Trophoblast cell (in vitro differentiated cells and primary cell): ENCODE measurements around the gene MPP4. TPM values are rescaled to one million over a fixed set of nuclear protein-coding genes. Genes with fewer than 3 reads are reported as not detected.

ENCODE experiments used
- DNase-seq, 2 donors: peaks; one replicate each; pipeline ENCODE4 v3.0.0-alpha.2; 2016
- H2AFZ ChIP-seq: 2 replicates; pipeline ENCODE4 v1.6.1; 2013; ENCODE audit warnings: low read length, moderate library complexity, mild to moderate bottlenecking; ENCODE audit not compliant: insufficient read depth, poor library complexity
- H2AK5ac ChIP-seq: 2 replicates; pipeline ENCODE4 v1.6.1; 2013; ENCODE audit warnings: mild to moderate bottlenecking, low read length
- H2BK120ac ChIP-seq: 2 replicates; pipeline ENCODE4 v1.6.1; 2013; ENCODE audit warnings: low read length, mild to moderate bottlenecking, moderate library complexity; ENCODE audit not compliant: insufficient read depth, poor library complexity
- H2BK12ac ChIP-seq: 2 replicates; pipeline ENCODE4 v1.6.1; 2013; ENCODE audit warnings: mild to moderate bottlenecking, low read length, moderate library complexity
- H2BK5ac ChIP-seq: 2 replicates; pipeline ENCODE4 v1.6.1; 2013; ENCODE audit warnings: low read length, low read depth, moderate library complexity, mild to moderate bottlenecking; ENCODE audit not compliant: poor library complexity
- H3K14ac ChIP-seq: 2 replicates; pipeline ENCODE4 v1.6.1; 2013; ENCODE audit warnings: mild to moderate bottlenecking, low read length
- H3K18ac ChIP-seq: 2 replicates; pipeline ENCODE4 v1.6.1; 2013; ENCODE audit warnings: mild to moderate bottlenecking, low read length
- H3K23ac ChIP-seq: 2 replicates; pipeline ENCODE4 v1.6.1; 2013; ENCODE audit warnings: low read length
- H3K27ac ChIP-seq: 2 replicates; pipeline ENCODE4 v1.5.1; 2013; ENCODE audit warnings: low read depth, mild to moderate bottlenecking, inconsistent platforms, low read length, moderate library complexity
- H3K27me3 ChIP-seq: 2 replicates; pipeline ENCODE4 v1.6.1; 2013; ENCODE audit warnings: inconsistent platforms, mild to moderate bottlenecking, low read length, moderate library complexity; ENCODE audit not compliant: insufficient read depth
- H3K36me3 ChIP-seq, 2 experiments: 1 replicate in 1 of 2; 2 replicates in 1 of 2; pipeline ENCODE4 v1.6.1; 2013; ENCODE audit warnings: low read length in 2 of 2, mild to moderate bottlenecking in 2 of 2, moderate library complexity in 1 of 2; ENCODE audit not compliant: insufficient read depth in 2 of 2, control insufficient read depth in 1 of 2
- H3K4ac ChIP-seq: 2 replicates; pipeline ENCODE4 v1.6.1; 2013; ENCODE audit warnings: low read depth, mild to moderate bottlenecking, low read length, moderate library complexity
- H3K4me1 ChIP-seq, 2 experiments: 1 replicate in 1 of 2; 2 replicates in 1 of 2; pipeline ENCODE4 v1.6.1; 2013; ENCODE audit warnings: low read length in 2 of 2, mild to moderate bottlenecking in 2 of 2, moderate library complexity in 1 of 2; ENCODE audit not compliant: insufficient read depth in 2 of 2, control insufficient read depth in 1 of 2
- H3K4me2 ChIP-seq: 2 replicates; pipeline ENCODE4 v1.6.1; 2013; ENCODE audit warnings: inconsistent platforms, mild to moderate bottlenecking, low read length, moderate library complexity
- H3K4me3 ChIP-seq: 2 replicates; pipeline ENCODE4 v1.5.1; 2013; ENCODE audit warnings: mild to moderate bottlenecking, low read depth, low read length, inconsistent platforms
- H3K79me1 ChIP-seq: one replicate; pipeline ENCODE4 v1.6.1; 2013; ENCODE audit warnings: low read length
- H3K79me2 ChIP-seq: 2 replicates; pipeline ENCODE4 v1.6.1; 2013; ENCODE audit warnings: low read length, mild to moderate bottlenecking; ENCODE audit not compliant: control insufficient read depth, insufficient read depth, poor library complexity
- H3K9ac ChIP-seq: 2 replicates; pipeline ENCODE4 v1.6.1; 2013; ENCODE audit warnings: mild to moderate bottlenecking, low read length
- H3K9me3 ChIP-seq: 2 replicates; pipeline ENCODE4 v1.6.1; 2013; ENCODE audit warnings: low read depth, mild to moderate bottlenecking, control low read depth, inconsistent platforms, low read length; ENCODE audit not compliant: insufficient read depth
- H4K12ac ChIP-seq: 2 replicates; pipeline ENCODE4 v1.6.1; 2013; ENCODE audit warnings: low read depth, mild to moderate bottlenecking, low read length, moderate library complexity
- H4K8ac ChIP-seq: 2 replicates; pipeline ENCODE4 v1.6.1; 2013; ENCODE audit warnings: low read depth, mild to moderate bottlenecking, low read length, moderate library complexity
- H4K91ac ChIP-seq: one replicate; pipeline ENCODE4 v1.6.1; 2013; ENCODE audit warnings: low read depth, mild to moderate bottlenecking, low read length, moderate library complexity
- WGBS: extraction: QIAGEN DNeasy Blood & Tissue Kit; methylation state at CpG from one replicate; pipeline ENCODE4 v1.1.7; 2013; ENCODE audit warnings: missing lambda C conversion rate; ENCODE audit not compliant: insufficient read length, insufficient coverage; ENCODE audit errors: extremely low coverage; 5-methylcytosine and 5-hydroxymethylcytosine counted together
- polyA plus RNA-seq: library from polyadenylated mRNA; stranded (reverse); fragments of 200-250 nt; gene quantifications from 2 replicates; pipeline ENCODE4 v1.2.3, GENCODE V29; 2013

Gene MPP4, protein sequence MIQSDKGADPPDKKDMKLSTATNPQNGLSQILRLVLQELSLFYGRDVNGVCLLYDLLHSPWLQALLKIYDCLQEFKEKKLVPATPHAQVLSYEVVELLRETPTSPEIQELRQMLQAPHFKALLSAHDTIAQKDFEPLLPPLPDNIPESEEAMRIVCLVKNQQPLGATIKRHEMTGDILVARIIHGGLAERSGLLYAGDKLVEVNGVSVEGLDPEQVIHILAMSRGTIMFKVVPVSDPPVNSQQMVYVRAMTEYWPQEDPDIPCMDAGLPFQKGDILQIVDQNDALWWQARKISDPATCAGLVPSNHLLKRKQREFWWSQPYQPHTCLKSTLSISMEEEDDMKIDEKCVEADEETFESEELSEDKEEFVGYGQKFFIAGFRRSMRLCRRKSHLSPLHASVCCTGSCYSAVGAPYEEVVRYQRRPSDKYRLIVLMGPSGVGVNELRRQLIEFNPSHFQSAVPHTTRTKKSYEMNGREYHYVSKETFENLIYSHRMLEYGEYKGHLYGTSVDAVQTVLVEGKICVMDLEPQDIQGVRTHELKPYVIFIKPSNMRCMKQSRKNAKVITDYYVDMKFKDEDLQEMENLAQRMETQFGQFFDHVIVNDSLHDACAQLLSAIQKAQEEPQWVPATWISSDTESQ
- polyA plus RNA-seq = 0.06 and 0.07 TPM in 2 replicates

DNA sequence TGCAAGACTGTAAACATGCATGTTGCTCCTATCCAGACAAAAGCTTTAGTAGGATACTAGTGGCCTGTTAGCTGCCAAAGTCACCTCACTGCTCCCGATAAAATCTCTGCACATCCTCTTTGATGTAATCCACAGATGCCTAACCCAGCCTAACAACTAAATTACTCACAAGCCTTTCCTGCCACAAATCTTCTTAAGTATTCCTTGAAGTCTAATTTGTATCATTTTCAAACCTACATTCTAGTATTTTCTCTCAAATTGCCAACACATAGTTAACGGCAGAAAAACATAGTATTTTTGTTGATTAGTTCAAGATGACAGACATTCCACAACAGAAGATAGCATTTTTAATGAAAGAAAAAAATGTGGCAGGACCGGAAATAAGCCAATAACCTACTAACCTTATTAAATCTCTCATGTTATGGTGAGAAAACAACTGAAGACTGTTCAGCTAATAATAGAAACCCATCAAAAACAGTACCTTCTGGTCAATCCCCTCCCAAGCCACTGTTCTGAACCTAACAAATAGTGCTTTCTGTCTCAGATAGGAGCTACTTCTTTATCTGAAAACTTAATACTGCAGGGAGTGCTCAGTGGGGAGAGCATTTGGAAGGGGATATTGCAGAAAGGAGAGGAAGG lies at the start of gene MPP4:
MPP4 (minus strand) TSS at position 57 of the 639 bp plus-strand sequence. CDS start 4,690 bp downstream, outside the sequence.
- Histone ChIP-seq H3K18ac (no peak within 1 kb of the TSS), H2BK12ac (peak within 1 kb of the TSS; percentile 32), H3K23ac (no peak within 1 kb of the TSS), H3K14ac (no peak within 1 kb of the TSS), H3K27ac (peak within 1 kb of the TSS; percentile 77), H3K36me3 (peaks cover 0 to 5% of the 10 kb centered on the region in 2 experiments), H3K79me2 (no peaks in the 10 kb centered on the region), H3K4me3 (no peak within 1 kb of the TSS), H3K9ac (no peak within 1 kb of the TSS), H3K79me1 (peaks cover 4% of the 10 kb centered on the region), H3K4me1 (peaks cover 9 to 10% of the 10 kb centered on the region in 2 experiments), H3K9me3 (no peaks in the 10 kb centered on the region), H4K8ac (no peak within 1 kb of the TSS), H2BK120ac (no peak within 1 kb of the TSS), H2AFZ (no peak within 1 kb of the TSS), H3K4ac (no peak within 1 kb of the TSS), H3K4me2 (no peak within 1 kb of the TSS), H4K91ac (peak within 1 kb of the TSS; percentile 23), H2BK5ac (no peak within 1 kb of the TSS), H4K12ac (no peak within 1 kb of the TSS), H3K27me3 (no peaks in the 10 kb centered on the region), H2AK5ac (no peak within 1 kb of the TSS)
- DNase-seq = peak; percentile 13 to 77
- no CpG with 5 or more reads among the region's 3 CpGs for WGBS

DNA sequence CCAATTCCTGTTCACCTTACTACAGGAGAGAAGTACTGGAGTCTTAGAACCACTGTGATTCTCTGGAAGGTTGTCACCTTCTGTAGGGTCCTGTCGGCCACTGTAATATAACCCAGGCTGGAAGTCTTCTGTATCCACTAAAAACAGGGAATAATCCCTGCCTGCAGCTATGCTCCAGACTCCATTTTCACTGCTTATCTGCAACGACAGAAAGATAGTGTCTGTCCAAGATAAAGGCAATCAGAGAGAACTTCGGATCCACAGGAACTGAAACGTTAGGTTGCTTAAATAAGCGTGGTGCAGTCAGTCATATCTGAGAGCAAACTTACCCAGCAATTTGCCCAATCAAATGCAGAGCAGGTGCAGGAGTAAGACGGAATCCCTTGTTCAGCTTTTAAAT lies 48.1 kb upstream of the MPP4 start:
- H3K79me1 ChIP-seq = no peaks in the 10 kb centered on the region
- H3K27ac ChIP-seq = no peak overlapping the region
- H3K18ac ChIP-seq = no peak overlapping the region
- H3K36me3 ChIP-seq = peaks cover 6 to 22% of the 10 kb centered on the region in 2 experiments
- no peaks in the 10 kb centered on the region for H3K4me1 ChIP-seq
- no peak overlapping the region for H2BK5ac ChIP-seq
- no peak overlapping the region for H3K14ac ChIP-seq
- no peaks in the 10 kb centered on the region for H3K9me3 ChIP-seq
- no peak overlapping the region for H2AK5ac ChIP-seq
- no peak overlapping the region for H2BK120ac ChIP-seq
- no peak overlapping the region for H4K8ac ChIP-seq
- no peak overlapping the region for H4K12ac ChIP-seq
- H3K4ac ChIP-seq = no peak overlapping the region
- DNase-seq = no peak
- H3K79me2 ChIP-seq = no peaks in the 10 kb centered on the region
- H3K9ac ChIP-seq = no peak overlapping the region
- H2AFZ ChIP-seq = no peak overlapping the region
- H3K4me2 ChIP-seq = no peak overlapping the region
- no peak overlapping the region for H3K23ac ChIP-seq
- no CpG with 5 or more reads among the region's 6 CpGs for WGBS
- H4K91ac ChIP-seq = no peak overlapping the region
- no peaks in the 10 kb centered on the region for H3K27me3 ChIP-seq
- H2BK12ac ChIP-seq = no peak overlapping the region
- no peak overlapping the region for H3K4me3 ChIP-seq

DNA sequence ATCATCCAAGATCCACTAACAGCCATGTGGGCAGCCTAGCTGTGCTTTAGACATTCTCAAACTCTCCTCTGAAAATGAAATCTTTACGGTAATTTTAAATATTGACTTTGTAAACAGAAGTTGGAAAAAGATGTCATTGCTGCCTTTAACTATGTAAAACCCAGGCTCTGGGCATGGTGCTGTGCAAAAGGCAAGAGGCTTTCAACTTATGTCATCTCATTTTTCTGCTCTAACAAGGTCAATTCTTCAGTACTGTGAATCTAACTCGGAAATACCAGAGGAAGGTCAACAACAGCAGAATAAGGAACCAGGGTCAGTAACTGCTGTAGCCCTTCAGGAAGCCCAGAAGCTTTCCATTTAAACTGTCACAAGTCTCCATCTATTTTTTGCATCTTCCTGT lies 37.0 kb upstream of the MPP4 start:
- H3K79me2 ChIP-seq = no peaks in the 10 kb centered on the region

DNA sequence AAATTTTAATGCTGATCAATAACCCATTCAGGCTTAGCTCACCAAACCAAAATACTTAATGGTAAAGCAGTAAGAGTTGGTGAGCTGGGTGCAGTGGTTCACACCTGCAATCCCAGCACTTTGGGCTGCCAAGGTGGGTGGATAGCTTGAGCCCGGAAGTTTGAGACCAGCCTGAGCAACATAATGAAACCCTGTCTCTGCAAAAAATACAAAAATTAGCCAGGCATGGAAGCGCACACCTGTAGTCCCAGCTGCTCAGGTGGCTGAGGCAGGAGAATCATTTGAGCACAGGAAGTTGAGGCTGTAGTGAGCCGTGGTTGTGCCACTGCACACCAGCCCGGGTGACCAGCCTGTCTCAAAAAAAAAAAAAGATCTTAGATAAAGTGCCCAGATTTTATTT lies 35.7 kb upstream of the MPP4 start:
- DNase-seq = no peak
- H2AFZ ChIP-seq = no peak overlapping the region
- H2BK12ac ChIP-seq = no peak overlapping the region
- no peak overlapping the region for H3K18ac ChIP-seq
- H2BK5ac ChIP-seq = no peak overlapping the region
- H3K4me2 ChIP-seq = no peak overlapping the region
- H3K4ac ChIP-seq = no peak overlapping the region
- no peak overlapping the region for H4K12ac ChIP-seq
- H3K9ac ChIP-seq = no peak overlapping the region
- H3K14ac ChIP-seq = no peak overlapping the region
- H3K36me3 ChIP-seq = peaks cover 8 to 9% of the 10 kb centered on the region in 2 experiments
- H3K27ac ChIP-seq = no peak overlapping the region
- no peaks in the 10 kb centered on the region for H3K27me3 ChIP-seq
- no peak overlapping the region for H4K8ac ChIP-seq
- H3K79me2 ChIP-seq = no peaks in the 10 kb centered on the region
- H3K23ac ChIP-seq = no peak overlapping the region
- H4K91ac ChIP-seq = no peak overlapping the region
- H3K4me3 ChIP-seq = no peak overlapping the region
- no peaks in the 10 kb centered on the region for H3K79me1 ChIP-seq
- no CpG with 5 or more reads among the region's 4 CpGs for WGBS
- H3K9me3 ChIP-seq = no peaks in the 10 kb centered on the region
- H2AK5ac ChIP-seq = no peak overlapping the region
- H2BK120ac ChIP-seq = no peak overlapping the region
- no peaks in the 10 kb centered on the region for H3K4me1 ChIP-seq

More for the DNA sequence above, 37.0 kb upstream of the MPP4 start:
- H4K12ac ChIP-seq = no peak overlapping the region
- H3K4me2 ChIP-seq = no peak overlapping the region
- no peak overlapping the region for H4K8ac ChIP-seq
- H3K27ac ChIP-seq = no peak overlapping the region
- peaks cover 8 to 9% of the 10 kb centered on the region in 2 experiments for H3K36me3 ChIP-seq
- H3K9ac ChIP-seq = no peak overlapping the region
- no peaks in the 10 kb centered on the region for H3K27me3 ChIP-seq
- H3K9me3 ChIP-seq = no peaks in the 10 kb centered on the region
- no peak overlapping the region for H3K18ac ChIP-seq
- H2BK120ac ChIP-seq = no peak overlapping the region
- H3K4me3 ChIP-seq = no peak overlapping the region
- H3K23ac ChIP-seq = no peak overlapping the region
- no peaks in the 10 kb centered on the region for H3K79me1 ChIP-seq
- no peak overlapping the region for H4K91ac ChIP-seq
- H3K4me1 ChIP-seq = no peaks in the 10 kb centered on the region
- no peak overlapping the region for H2AK5ac ChIP-seq
- H3K14ac ChIP-seq = no peak overlapping the region
- H3K4ac ChIP-seq = no peak overlapping the region
- DNase-seq = no peak
- no peak overlapping the region for H2BK5ac ChIP-seq
- no peak overlapping the region for H2AFZ ChIP-seq
- no peak overlapping the region for H2BK12ac ChIP-seq
- WGBS = no CpG with 5 or more reads among the region's 2 CpGs
